ENCODE measurements around the gene PKMYT1.
"Not testable (repeated sequence)": the region's sequence is repeated elsewhere in the genome, so short reads cannot be mapped to it uniquely, and the experiment has no call there.

PKMYT1 gene

DNA sequence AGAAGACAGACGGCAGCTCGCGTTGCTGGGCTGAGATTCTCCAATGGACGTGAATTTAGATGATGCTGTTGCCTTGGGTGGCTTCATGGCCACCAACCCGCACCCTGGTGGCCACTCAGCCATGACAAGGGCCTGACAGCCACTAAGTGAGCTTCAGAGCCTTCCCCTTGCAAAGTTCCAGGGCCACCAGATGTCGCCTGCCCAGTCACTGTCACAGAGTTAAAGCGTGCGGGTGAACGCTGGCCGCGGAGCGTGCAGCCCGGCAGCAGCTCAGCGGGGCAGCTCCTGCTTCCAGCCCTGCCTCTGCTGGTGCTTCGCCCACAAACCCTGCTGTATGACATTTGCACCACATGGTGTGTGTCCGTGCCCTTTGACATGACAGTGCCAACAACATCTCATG, 29.5 kb downstream of the PKMYT1 start:
- H3K27me3 ChIP-seq: no peaks in the 10 kb centered on the region
- TF ChIP-seq, protein P1, sequence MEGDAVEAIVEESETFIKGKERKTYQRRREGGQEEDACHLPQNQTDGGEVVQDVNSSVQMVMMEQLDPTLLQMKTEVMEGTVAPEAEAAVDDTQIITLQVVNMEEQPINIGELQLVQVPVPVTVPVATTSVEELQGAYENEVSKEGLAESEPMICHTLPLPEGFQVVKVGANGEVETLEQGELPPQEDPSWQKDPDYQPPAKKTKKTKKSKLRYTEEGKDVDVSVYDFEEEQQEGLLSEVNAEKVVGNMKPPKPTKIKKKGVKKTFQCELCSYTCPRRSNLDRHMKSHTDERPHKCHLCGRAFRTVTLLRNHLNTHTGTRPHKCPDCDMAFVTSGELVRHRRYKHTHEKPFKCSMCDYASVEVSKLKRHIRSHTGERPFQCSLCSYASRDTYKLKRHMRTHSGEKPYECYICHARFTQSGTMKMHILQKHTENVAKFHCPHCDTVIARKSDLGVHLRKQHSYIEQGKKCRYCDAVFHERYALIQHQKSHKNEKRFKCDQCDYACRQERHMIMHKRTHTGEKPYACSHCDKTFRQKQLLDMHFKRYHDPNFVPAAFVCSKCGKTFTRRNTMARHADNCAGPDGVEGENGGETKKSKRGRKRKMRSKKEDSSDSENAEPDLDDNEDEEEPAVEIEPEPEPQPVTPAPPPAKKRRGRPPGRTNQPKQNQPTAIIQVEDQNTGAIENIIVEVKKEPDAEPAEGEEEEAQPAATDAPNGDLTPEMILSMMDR (IDR thresholded peaks at IDR 0.05): no peak
- no peak overlapping the region for H3K27ac ChIP-seq
- H3K4me3 ChIP-seq (ENCODE audit: low read depth in 1 of 2, low read length in 1 of 2): no peak overlapping the region
- peaks cover 31% of the 10 kb centered on the region for H3K36me3 ChIP-seq
- H3K9me3 ChIP-seq: no peaks in the 10 kb centered on the region
- H3K4me1 ChIP-seq (ENCODE audit: control insufficient read depth in 1 of 2, insufficient read depth in 1 of 2, low read depth in 1 of 2, low read length in 1 of 2): peaks cover 11 to 13% of the 10 kb centered on the region in 2 experiments

DNA sequence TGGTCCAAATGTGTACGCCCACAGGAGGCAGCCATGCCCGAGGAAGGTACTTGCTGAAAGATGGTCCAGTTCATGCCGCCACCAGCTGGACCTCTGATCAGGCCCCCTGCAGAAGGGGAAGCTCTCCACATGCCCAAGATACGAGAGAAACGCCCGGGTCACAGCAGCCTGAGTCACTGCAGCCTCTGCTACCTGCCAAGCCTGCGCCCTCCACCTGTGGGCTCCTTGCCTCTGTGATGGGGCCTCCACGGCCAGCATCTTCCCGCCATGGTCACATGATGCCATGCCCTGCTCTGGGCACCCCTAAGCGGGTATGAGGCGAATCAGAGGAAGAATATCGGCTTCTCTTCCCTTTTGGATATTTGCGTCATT, 29.9 kb downstream of the PKMYT1 start:
- no peak overlapping the region for H3K4me3 ChIP-seq (ENCODE audit: low read depth in 1 of 2, low read length in 1 of 2)
- H3K27me3 ChIP-seq: no peaks in the 10 kb centered on the region
- peaks cover 31% of the 10 kb centered on the region for H3K36me3 ChIP-seq
- no peak overlapping the region for H3K27ac ChIP-seq
- no peaks in the 10 kb centered on the region for H3K9me3 ChIP-seq
- TF ChIP-seq, protein P1 (IDR thresholded peaks at IDR 0.05): no peak
- H3K4me1 ChIP-seq (ENCODE audit: control insufficient read depth in 1 of 2, insufficient read depth in 1 of 2, low read depth in 1 of 2, low read length in 1 of 2): peaks cover 8% of the 10 kb centered on the region in 2 experiments

DNA sequence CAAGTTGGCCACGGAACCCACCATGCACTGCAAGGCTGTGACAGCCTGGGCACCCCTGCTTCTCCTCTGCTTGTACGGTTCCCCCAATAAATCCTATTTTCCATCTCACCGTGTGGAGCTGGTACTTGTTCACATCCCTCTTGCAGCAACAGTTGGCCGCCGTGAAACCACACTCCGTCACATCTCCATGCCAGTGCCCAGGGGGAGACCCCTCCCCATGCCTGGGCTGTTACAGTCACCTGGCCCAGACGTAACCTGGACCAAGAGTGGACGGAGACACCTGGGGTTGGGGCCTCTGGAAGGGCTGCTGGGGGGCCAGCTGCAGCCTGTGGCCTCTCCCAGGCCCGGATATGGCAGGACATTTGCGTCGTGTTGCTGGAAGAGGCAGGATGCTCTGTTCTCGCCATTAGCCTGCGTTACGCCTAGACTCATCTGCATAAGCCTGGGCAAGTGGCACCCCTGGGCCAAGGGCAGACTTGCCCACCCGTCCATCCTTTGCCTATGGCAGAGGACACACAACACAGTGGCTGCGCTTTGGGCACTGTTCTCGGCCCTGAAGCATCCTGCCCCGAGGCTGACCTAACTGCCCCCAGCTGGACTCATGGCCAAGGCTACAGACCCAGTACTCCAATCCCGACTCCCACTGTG, 30.4 kb downstream of the PKMYT1 start:
- peaks cover 3% of the 10 kb centered on the region in 2 experiments for H3K4me1 ChIP-seq (ENCODE audit: control insufficient read depth in 1 of 2, insufficient read depth in 1 of 2, low read depth in 1 of 2, low read length in 1 of 2)
- H3K4me3 ChIP-seq (ENCODE audit: low read depth in 1 of 2, low read length in 1 of 2): no peak overlapping the region
- TF ChIP-seq, protein P1 (IDR thresholded peaks at IDR 0.05): no peak
- H3K27me3 ChIP-seq: no peaks in the 10 kb centered on the region
- no peak overlapping the region for H3K27ac ChIP-seq
- peaks cover 31% of the 10 kb centered on the region for H3K36me3 ChIP-seq
- H3K9me3 ChIP-seq: no peaks in the 10 kb centered on the region

DNA sequence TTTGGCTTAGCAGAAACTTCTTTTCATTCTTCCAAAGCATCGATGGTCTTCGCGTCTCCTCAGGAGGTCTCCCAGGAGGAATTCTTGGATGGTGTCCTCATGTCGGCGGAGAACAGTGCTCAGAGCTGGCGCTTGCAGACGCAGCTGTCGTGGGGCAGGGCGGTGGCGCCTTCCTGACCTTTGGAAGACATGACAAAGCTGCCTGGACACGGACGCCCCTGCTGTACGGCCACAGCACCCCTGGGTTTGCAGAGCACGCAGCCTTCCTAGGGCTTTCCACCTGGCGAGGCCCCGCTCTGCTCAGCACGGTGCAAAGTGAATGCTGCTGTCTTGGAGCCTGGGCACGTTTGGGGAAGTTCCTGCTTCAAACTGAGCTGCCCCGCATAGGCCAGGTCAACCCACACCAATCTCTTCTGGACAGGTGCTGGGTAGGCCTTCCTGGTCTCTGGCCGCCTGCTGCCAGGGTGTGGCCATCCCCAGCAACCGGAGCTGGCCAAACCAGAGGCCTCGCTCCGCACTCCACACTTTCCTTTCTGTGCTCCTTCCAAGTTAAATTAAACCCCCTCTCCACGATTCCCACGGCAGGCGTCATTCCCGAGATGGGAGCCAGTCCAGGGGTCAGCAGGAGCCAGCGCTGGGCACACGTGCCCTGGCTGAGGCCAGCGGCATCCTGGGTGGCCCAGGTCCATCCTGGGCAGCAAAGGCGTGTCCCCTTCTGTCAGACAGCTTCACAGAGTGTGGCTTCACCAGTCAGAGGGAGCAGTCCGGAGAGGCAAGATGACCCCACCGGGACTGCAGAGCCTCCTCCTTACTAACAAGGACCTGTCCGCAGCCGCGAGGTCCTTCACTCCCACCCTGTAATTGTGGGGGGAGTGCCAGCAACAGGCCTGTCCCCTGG, 31.2 kb downstream of the PKMYT1 start:
- no peaks in the 10 kb centered on the region for H3K9me3 ChIP-seq
- H3K36me3 ChIP-seq: peaks cover 32% of the 10 kb centered on the region
- H3K27me3 ChIP-seq: no peaks in the 10 kb centered on the region
- H3K27ac ChIP-seq: no peak overlapping the region
- TF ChIP-seq, protein P1 (IDR thresholded peaks at IDR 0.05): no peak
- no peak overlapping the region for H3K4me3 ChIP-seq (ENCODE audit: low read depth in 1 of 2, low read length in 1 of 2)
- no peaks in the 10 kb centered on the region for H3K4me1 ChIP-seq (ENCODE audit: control insufficient read depth in 1 of 2, insufficient read depth in 1 of 2, low read depth in 1 of 2, low read length in 1 of 2)

DNA sequence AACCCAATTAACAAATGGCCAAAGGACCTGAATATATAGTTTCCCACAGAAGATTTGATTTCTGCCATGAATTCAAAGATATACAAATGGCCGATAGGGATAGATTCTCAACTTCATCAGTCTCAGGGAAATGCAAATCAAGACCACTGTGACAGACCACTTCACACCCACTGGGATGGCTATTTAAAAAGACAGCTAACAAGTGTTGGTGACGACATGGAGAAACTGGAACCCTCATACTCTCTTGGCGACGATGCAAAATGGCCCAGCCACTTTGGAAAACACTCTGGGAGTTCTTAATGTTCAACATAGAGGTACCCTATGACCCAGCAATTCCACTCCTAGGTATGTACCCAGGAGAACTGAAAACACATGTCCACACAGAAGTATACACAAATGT, 33.6 kb downstream of the PKMYT1 start:
- Histone ChIP-seq H3K4me3 (ENCODE audit: low read depth in 1 of 2, low read length in 1 of 2) (no peak overlapping the region), H3K27ac (no peak overlapping the region), H3K27me3 (no peaks in the 10 kb centered on the region), H3K4me1 (ENCODE audit: control insufficient read depth in 1 of 2, insufficient read depth in 1 of 2, low read depth in 1 of 2, low read length in 1 of 2) (no peaks in the 10 kb centered on the region), H3K9me3 (no peaks in the 10 kb centered on the region), H3K36me3 (peaks cover 46% of the 10 kb centered on the region)
- TF ChIP-seq, protein P1 (IDR thresholded peaks at IDR 0.05): no peak

DNA sequence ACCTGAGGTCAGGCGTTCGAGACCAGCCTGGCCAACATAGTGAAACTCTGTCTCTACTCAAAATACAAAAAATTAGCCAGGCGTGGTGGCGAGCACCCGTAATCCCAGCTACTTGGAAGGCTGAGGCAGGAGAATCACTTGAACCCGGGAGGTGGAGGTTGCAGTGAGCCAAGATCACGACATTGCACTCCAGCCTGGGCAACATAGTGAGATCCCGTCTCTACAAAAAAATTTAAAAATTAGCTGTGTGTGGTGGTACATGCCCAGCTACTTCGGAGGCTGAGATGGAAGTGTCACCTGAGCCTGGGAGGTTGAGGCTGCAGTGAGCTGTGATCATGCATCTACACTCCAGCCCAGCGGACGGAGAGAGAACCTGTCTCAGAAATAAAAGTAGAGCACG, 36.5 kb downstream of the PKMYT1 start:
- not testable (repeated sequence) for H3K4me3 ChIP-seq (ENCODE audit: low read depth in 1 of 2, low read length in 1 of 2); H3K27me3 ChIP-seq; H3K9me3 ChIP-seq; H3K4me1 ChIP-seq (ENCODE audit: control insufficient read depth in 1 of 2, insufficient read depth in 1 of 2, low read depth in 1 of 2, low read length in 1 of 2); H3K27ac ChIP-seq
- peaks cover 43% of the 10 kb centered on the region for H3K36me3 ChIP-seq

Measured in neutrophil (primary cell).